Stimulated activated naive CD4-positive, alpha-beta T cell treated with Interleukin-2 at 50 U/mL for 16 hours (primary cell): ENCODE data around the gene TTBK1.
"Not testable (repeated sequence)": the region's sequence is repeated elsewhere in the genome, so short reads cannot be mapped to it uniquely, and the experiment has no call there.

ENCODE experiments used
- DNase-seq: peaks from one replicate; lab custom pipeline; 2025; lab: John Stamatoyannopoulos, UW

The TTBK1 gene

GRCh38 chr6:43287717-43288679 lies 44.7 kb downstream of the TTBK1 start:
- DNase-seq, result no peak

- DNase-seq, result no peak
These were observed 47.1 kb downstream of the TTBK1 start for GRCh38 chr6:43290339-43290904.

- DNase-seq, result no peak
These were observed 47.6 kb downstream of the TTBK1 start for GRCh38 chr6:43290905-43291355.

- DNase-seq, result no peak
These were observed 48.4 kb downstream of the TTBK1 start for GRCh38 chr6:43291708-43292107.

- DNase-seq, result no peak
These were observed 49.1 kb downstream of the TTBK1 start for GRCh38 chr6:43292341-43292740.

- no peak for DNase-seq
These were observed 49.6 kb downstream of the TTBK1 start for GRCh38 chr6:43292763-43293318.

GRCh38 chr6:43293698-43294097 lies 50.4 kb downstream of the TTBK1 start:
- no peak for DNase-seq

- no peak for DNase-seq
These were observed 51.3 kb downstream of the TTBK1 start for GRCh38 chr6:43294536-43294935.

GRCh38 chr6:43295456-43295855 lies 52.2 kb downstream of the TTBK1 start:
- no peak for DNase-seq

GRCh38 chr6:43296780-43297497 lies 53.7 kb downstream of the TTBK1 start:
- no peak for DNase-seq

GRCh38 chr6:43297644-43298564 lies 54.6 kb downstream of the TTBK1 start, which contains the start of gene SLC22A7:
Gene SLC22A7 (plus strand): TSS chr6:43298260. CDS start chr6:43298359, 99 bp downstream.
- no peak for DNase-seq

GRCh38 chr6:43298565-43299337 lies 55.5 kb downstream of the TTBK1 start:
- DNase-seq, result no peak

GRCh38 chr6:43299338-43300293 lies 56.3 kb downstream of the TTBK1 start:
- DNase-seq, result no peak

- DNase-seq, result no peak
These were observed 58.0 kb downstream of the TTBK1 start for GRCh38 chr6:43301081-43301870.

- DNase-seq, result no peak
These were observed 58.8 kb downstream of the TTBK1 start for GRCh38 chr6:43302126-43302525.

GRCh38 chr6:43303006-43303405 lies 59.7 kb downstream of the TTBK1 start:
- DNase-seq, result not testable (repeated sequence)

GRCh38 chr6:43303751-43304331 lies 60.6 kb downstream of the TTBK1 start:
- no peak for DNase-seq

- no peak for DNase-seq
These were observed 61.1 kb downstream of the TTBK1 start for GRCh38 chr6:43304361-43304760.
